NCI-H774 (cell line): ENCODE data around the gene WAC.
"Not testable (repeated sequence)": the region's sequence is repeated elsewhere in the genome, so short reads cannot be mapped to it uniquely, and the experiment has no call there.

ENCODE experiments used
- DNase-seq: peaks from one replicate; lab custom pipeline; 2025; lab: John Stamatoyannopoulos, UW

WAC gene

GRCh38 chr10:28532337-28533185 is at the start of gene WAC:
WAC (plus strand) TSS chr10:28533118; CDS start chr10:28533580, 462 bp downstream.
- peak; percentile 92 for DNase-seq

GRCh38 chr10:28489206-28489605 is 43.7 kb upstream of the WAC start:
- no peak for DNase-seq

GRCh38 chr10:28490256-28490865 is 42.6 kb upstream of the WAC start:
- not testable (repeated sequence) for DNase-seq

- no peak for DNase-seq
Measured at GRCh38 chr10:28492116-28492920, 40.6 kb upstream of the WAC start.

- DNase-seq: no peak
Measured at GRCh38 chr10:28494420-28494819, 38.5 kb upstream of the WAC start.

- no peak for DNase-seq
Measured at GRCh38 chr10:28495084-28495483, 37.8 kb upstream of the WAC start.

GRCh38 chr10:28496017-28496416 is 36.9 kb upstream of the WAC start:
- no peak for DNase-seq

GRCh38 chr10:28496481-28496961 is 36.4 kb upstream of the WAC start:
- DNase-seq: no peak

- DNase-seq: no peak
Measured at GRCh38 chr10:28497313-28498126, 35.4 kb upstream of the WAC start.

- not testable (repeated sequence) for DNase-seq
Measured at GRCh38 chr10:28500203-28500602, 32.7 kb upstream of the WAC start.

- peak; percentile 57 for DNase-seq
Measured at GRCh38 chr10:28503114-28503513, 29.8 kb upstream of the WAC start.

- DNase-seq: no peak
Measured at GRCh38 chr10:28505359-28505959, 27.5 kb upstream of the WAC start.

- DNase-seq: no peak
Measured at GRCh38 chr10:28508304-28508925, 24.5 kb upstream of the WAC start.

- no peak for DNase-seq
Measured at GRCh38 chr10:28509286-28509685, 23.6 kb upstream of the WAC start.

GRCh38 chr10:28514648-28515047 is 18.3 kb upstream of the WAC start:
- DNase-seq: no peak

GRCh38 chr10:28520346-28520745 is 12.6 kb upstream of the WAC start:
- DNase-seq: no peak

GRCh38 chr10:28520828-28521227 is 12.1 kb upstream of the WAC start:
- not testable (repeated sequence) for DNase-seq

- DNase-seq: not testable (repeated sequence)
Measured at GRCh38 chr10:28521961-28522360, 11.0 kb upstream of the WAC start.

- DNase-seq: no peak
Measured at GRCh38 chr10:28523725-28524252, 9.1 kb upstream of the WAC start.

- no peak for DNase-seq
Measured at GRCh38 chr10:28530751-28531150, 2.2 kb upstream of the WAC start.
